ENCODE data around the gene PPP1R1C.
"Not testable (repeated sequence)": the region's sequence is repeated elsewhere in the genome, so short reads cannot be mapped to it uniquely, and the experiment has no call there.

The PPP1R1C gene

GRCh38 chr2:182015334-182016109 is 29.9 kb downstream of the PPP1R1C start:
- DNase-seq: no peak

DNA sequence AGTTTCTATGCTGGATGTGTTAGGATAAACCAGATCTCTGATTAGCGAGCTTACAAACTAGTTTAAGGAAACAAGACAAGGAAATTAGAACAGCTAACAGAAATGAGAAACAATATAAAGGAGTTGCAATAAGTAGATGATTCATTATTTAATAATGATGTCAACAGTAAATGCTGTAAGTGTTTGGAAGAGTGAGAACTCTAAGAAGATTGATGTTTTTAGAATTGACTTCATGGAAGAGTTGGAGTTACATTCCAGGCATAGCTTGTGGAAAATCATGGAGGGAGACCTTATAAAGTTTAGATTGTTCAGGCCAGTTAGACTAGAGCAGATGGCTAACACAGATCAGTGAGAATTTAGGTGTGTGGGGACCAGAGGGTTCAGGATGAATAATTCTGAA is 32.6 kb downstream of the PPP1R1C start:
- DNase-seq: no peak

- no peak for DNase-seq
Observed at GRCh38 chr2:182019731-182020130, 34.1 kb downstream of the PPP1R1C start.

- DNase-seq: no peak
Observed at GRCh38 chr2:182020286-182021070, 34.8 kb downstream of the PPP1R1C start.

- DNase-seq: no peak
Observed at GRCh38 chr2:182023235-182023634, 37.6 kb downstream of the PPP1R1C start.

GRCh38 chr2:182030875-182031274 is 45.2 kb downstream of the PPP1R1C start:
- not testable (repeated sequence) for DNase-seq

GRCh38 chr2:182031956-182032355 is 46.3 kb downstream of the PPP1R1C start:
- no peak for DNase-seq

- DNase-seq: no peak
Observed at GRCh38 chr2:182033449-182033848, 47.8 kb downstream of the PPP1R1C start.

- DNase-seq: no peak
Observed at GRCh38 chr2:182038576-182038975, 52.9 kb downstream of the PPP1R1C start.

- DNase-seq: no peak
Observed at GRCh38 chr2:182043021-182043420, 57.4 kb downstream of the PPP1R1C start.

- no peak for DNase-seq
Observed at GRCh38 chr2:182043861-182044260, 58.2 kb downstream of the PPP1R1C start.

DNA sequence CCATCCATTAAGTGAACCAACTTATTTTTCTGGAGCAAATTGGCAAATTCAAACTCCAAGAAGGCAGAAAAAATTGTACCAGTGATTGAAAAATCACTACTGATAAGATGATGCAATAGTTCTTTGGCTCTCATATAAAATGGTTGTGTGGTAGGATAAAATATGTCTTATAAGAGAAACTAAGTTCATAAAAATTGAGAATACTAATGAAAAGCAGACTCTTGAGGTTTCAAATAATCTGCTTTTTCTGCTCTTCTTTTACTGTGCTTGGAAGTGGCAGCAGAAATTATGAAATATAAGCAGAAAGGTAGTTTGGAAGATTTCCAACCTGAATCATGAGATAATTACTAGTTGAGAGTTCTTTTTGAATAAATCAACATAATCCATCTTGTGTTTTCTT is 61.9 kb downstream of the PPP1R1C start:
- no peak for DNase-seq

DNA sequence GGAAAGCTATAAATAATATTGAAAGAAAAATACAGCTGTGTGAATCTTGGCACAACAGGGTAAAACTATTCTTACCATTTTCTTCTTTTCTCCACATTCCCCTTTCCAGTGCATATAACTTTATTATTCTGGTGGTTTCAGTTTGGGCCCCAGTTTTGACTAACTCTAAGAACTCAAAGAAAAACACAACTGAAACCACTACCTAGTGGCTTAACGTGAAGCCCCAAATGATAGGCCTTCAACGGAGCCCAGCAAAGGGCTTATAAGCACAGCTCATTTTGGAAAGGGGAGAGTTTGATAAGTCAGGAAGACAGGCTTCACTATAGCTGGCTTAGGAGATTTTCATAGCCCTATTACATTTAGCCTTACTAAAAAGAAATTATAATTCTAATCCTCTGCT is 62.4 kb downstream of the PPP1R1C start:
- no peak for DNase-seq

- no peak for DNase-seq
Observed at GRCh38 chr2:182048621-182049020, 63.0 kb downstream of the PPP1R1C start.

- no peak for DNase-seq
Observed at GRCh38 chr2:182049372-182050148, 63.9 kb downstream of the PPP1R1C start.

- no peak for DNase-seq
Observed at GRCh38 chr2:182050333-182051135, 64.9 kb downstream of the PPP1R1C start.

DNA sequence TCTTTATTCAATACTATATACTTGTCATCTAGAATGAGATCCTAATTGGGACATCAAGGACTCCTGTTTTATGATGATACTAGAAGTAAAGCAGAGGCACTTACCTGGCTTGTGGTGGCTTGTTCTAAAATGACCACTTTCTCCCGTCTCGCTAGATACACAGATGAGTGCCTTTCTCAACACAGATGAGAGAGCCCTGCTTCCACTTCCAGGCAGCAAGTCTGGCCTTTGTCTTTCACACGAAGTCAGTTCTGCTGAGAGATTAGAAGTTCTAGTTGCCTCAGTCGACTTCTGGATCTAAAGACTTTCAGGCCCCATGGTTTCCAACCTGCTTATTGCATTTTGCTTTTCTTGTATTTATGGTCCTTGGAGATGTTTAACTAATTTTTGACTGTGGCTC is 70.3 kb downstream of the PPP1R1C start:
- DNase-seq: no peak

- no peak for DNase-seq
Observed at GRCh38 chr2:182057002-182057401, 71.3 kb downstream of the PPP1R1C start.

- no peak for DNase-seq
Observed at GRCh38 chr2:182058056-182058455, 72.4 kb downstream of the PPP1R1C start.

- no peak for DNase-seq
Observed at GRCh38 chr2:182061739-182062138, 76.1 kb downstream of the PPP1R1C start.

DNA sequence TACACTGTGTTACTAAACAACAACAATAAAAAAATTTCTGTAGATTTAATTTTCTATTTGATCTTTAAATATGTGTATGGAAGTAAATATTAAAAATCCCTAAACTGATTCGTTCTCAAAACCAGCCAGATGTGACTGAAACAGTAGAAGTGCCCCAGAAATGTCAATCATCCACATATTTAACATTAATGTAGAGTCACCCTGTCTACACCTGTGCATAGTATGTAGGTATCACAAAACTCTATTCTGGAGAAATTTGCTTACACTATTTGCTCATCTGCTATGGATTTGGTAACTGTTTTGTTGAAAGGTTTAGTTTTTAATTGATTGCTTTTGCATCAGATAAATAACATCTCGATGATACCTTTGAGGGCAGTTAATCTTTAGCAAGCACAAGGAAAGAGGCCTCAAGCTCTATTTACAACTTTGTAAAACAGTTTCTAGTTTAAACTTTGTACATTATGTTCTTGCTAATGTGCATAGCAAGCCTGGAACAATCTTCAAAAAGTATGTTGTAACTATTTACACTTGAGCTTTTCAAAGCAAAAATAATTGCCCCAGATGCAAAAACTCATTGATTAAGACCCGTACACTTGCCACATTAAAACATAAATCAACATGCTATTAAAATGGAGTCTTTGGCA is 76.8 kb downstream of the PPP1R1C start:
- DNase-seq: no peak
